Adrenal gland (tissue), 12 donors: ENCODE results near the gene ZNF611. TPM values are rescaled to one million over a fixed set of nuclear protein-coding genes. Genes with fewer than 3 reads are reported as not detected.
A peak's percentile ranks its signal among the peaks of the same experiment; 100 is the strongest.
"Not testable (repeated sequence)": the region's sequence is repeated elsewhere in the genome, so short reads cannot be mapped to it uniquely, and the experiment has no call there.

Experiments used
- DNase-seq, 7 donors: peaks; one replicate each; pipeline ENCODE4 v3.0.0-alpha.2; 2019 to 2020
- H3K27ac ChIP-seq, 5 donors: fragments of 200-600 bp; sonication (generic) in 4 of 5; 1 replicate in 3 of 5; 2 replicates in 2 of 5; pipeline versions ENCODE4 v1.5.1 to v1.8.0; 2016 to 2020; ENCODE audit warnings: mild to moderate bottlenecking in 1 of 5
- H3K27me3 ChIP-seq: fragments of 200-600 bp; 2 replicates; pipeline ENCODE4 v1.8.0; 2021
- H3K36me3 ChIP-seq, 2 donors: fragments of 200-600 bp; replicated peaks in 1 of 2; 1 replicate in 1 of 2; 2 replicates in 1 of 2; pipeline versions ENCODE4 v1.5.1 to v1.8.0; 2018 to 2022
- H3K4me1 ChIP-seq, 2 donors: fragments of 200-600 bp; replicated peaks in 1 of 2; 1 replicate in 1 of 2; 2 replicates in 1 of 2; pipeline versions ENCODE4 v1.5.1 to v1.8.0; 2018 to 2021
- H3K4me3 ChIP-seq, 4 donors: fragments of 200-600 bp; sonication (generic) in 3 of 4; one replicate each; pipeline ENCODE4 v1.5.1; 2016 to 2018
- H3K9me3 ChIP-seq, 3 donors: fragments of 200-600 bp; sonication (generic) in 1 of 3; replicated peaks in 1 of 3; 1 replicate in 2 of 3; 2 replicates in 1 of 3; pipeline versions ENCODE4 v1.5.1 to v1.8.0; 2016 to 2021
- CTCF ChIP-seq, 6 experiments: fragments of 450-650 bp in 4 of 6; fragments of 200-600 bp in 2 of 6; sonication (generic) in 1 of 6; IDR thresholded peaks; 1 replicate in 5 of 6; 2 replicates in 1 of 6; pipeline versions ENCODE4 v1.5.1 to v1.8.0; 2016 to 2021; ENCODE audit warnings: antibody characterized with exemption in 6 of 6, mild to moderate bottlenecking in 2 of 6, moderate library complexity in 1 of 6
- POLR2A ChIP-seq, 2 donors: fragments of 450-650 bp; IDR thresholded peaks; one replicate each; pipeline ENCODE4 v1.6.1; 2017; ENCODE audit warnings: antibody characterized with exemption in 2 of 2, mild to moderate bottlenecking in 2 of 2, moderate library complexity in 1 of 2
- WGBS, 4 donors: extraction: QIAGEN DNeasy Blood & Tissue Kit in 2 of 4; methylation state at CpG; one replicate each; pipeline versions ENCODE4 v1.1.5 to v1.1.7; 2013 to 2017; 5-methylcytosine and 5-hydroxymethylcytosine counted together
- intact Hi-C, 2 donors: fragments of 100-400 bp; cut with DNase I; formaldehyde crosslinking; loops; one replicate each; pipeline versions ENCODE4 v1.14.1 to v1.15.0; 2022 to 2023
- polyA plus RNA-seq, 3 donors: library from polyadenylated mRNA; stranded (reverse); fragments of 200-250 nt in 2 of 3; fragments of 350-450 nt in 1 of 3; fragmentation: Illumina TruSeq in 1 of 3; extraction: RNeasy Lipid Tissue Mini Kit (QIAGEN cat#74804) in 1 of 3; gene quantifications; one replicate each; pipeline ENCODE4 v1.2.3, GENCODE V29; 2013 to 2014
- total RNA-seq, 9 donors: library from RNA; depleted of rRNA in 4 of 9; stranded (reverse); fragments of >200 nt in 4 of 9; fragments of 120-200 nt in 1 of 9; fragmentation: NEBNext Ultra II Directional in 1 of 9; extraction: Animal tissue kit (Norgen Biotek cat#: 25700) in 1 of 9; gene quantifications; one replicate each; pipeline versions ENCODE4 v1.1.0 to v1.2.4, GENCODE V29; 2013 to 2023
- donor health status: healthy with polysubstance abuse.
- donor health status: Bipolar disorder and iron deficiency.
- donor health status: DM: yes; HTN: yes; CAD: no.
- donor health status: DM: no; HTN: no; CAD: no.
- donor health status: DM: no; HTN: no; CAD: no.
- donor health status: DM: yes; HTN: yes; CAD: no.

Gene ZNF611
- total and polyA plus RNA-seq, 12 donors, result 3.8 to 21.8 (median 11.7) TPM

GRCh38 chr19:52699555-52699954 lies 35.3 kb downstream of the ZNF611 start:
- H3K27me3 ChIP-seq, H3K36me3 ChIP-seq, intact Hi-C loops, H3K9me3 ChIP-seq, H3K4me3 ChIP-seq, H3K4me1 ChIP-seq, H3K27ac ChIP-seq: not testable (repeated sequence)
- peak in 1 of 6 experiments; percentile 9 for TF ChIP-seq CTCF (IDR thresholded peaks at IDR 0.05)
- 80 to 92% (median 85%) methylated on average over 4 to 5 of the region's 5 CpGs for WGBS, 4 donors
- DNase-seq, result peak in 2 of 7 donors; percentile 16 to 34

- TF ChIP-seq POLR2A (IDR thresholded peaks at IDR 0.05) (no peak), CTCF (IDR thresholded peaks at IDR 0.05) (no peak)
- H3K4me1 ChIP-seq, result peaks cover 0 to 4% of the 10 kb centered on the region in 2 donors
- WGBS, 4 donors, result 33 to 42% (median 34%) methylated on average over 1 of the region's 1 CpG
- no peak for DNase-seq
- intact Hi-C loops, result no loop called here
- no peak overlapping the region for H3K27ac ChIP-seq
- H3K36me3 ChIP-seq, result no peaks in the 10 kb centered on the region
- no peaks in the 10 kb centered on the region for H3K27me3 ChIP-seq
- H3K9me3 ChIP-seq, result no peaks in the 10 kb centered on the region
- H3K4me3 ChIP-seq, result no peak overlapping the region
These were observed 38.8 kb downstream of the ZNF611 start for GRCh38 chr19:52695996-52696395.

- intact Hi-C loops, result no loop called here
These were observed 39.9 kb downstream of the ZNF611 start for GRCh38 chr19:52694921-52695320.

GRCh38 chr19:52694281-52694680 lies 40.6 kb downstream of the ZNF611 start:
- intact Hi-C loops, H3K27me3 ChIP-seq: not testable (repeated sequence)
- WGBS, 4 donors, result 68 to 93% (median 71%) methylated on average over 3 of the region's 3 CpGs

More at GRCh38 chr19:52694921-52695320, 39.9 kb downstream of the ZNF611 start:
- DNase-seq, result peak in 1 of 7 donors; percentile 25
- no peaks in the 10 kb centered on the region for H3K36me3 ChIP-seq
- WGBS, 4 donors, result 88 to 96% (median 94%) methylated on average over 8 to 11 of the region's 11 CpGs
- TF ChIP-seq POLR2A (IDR thresholded peaks at IDR 0.05) (no peak), CTCF (IDR thresholded peaks at IDR 0.05) (no peak)
- H3K9me3 ChIP-seq, result no peaks in the 10 kb centered on the region
- H3K4me1 ChIP-seq, result peaks cover 0 to 7% of the 10 kb centered on the region in 2 donors
- H3K27ac ChIP-seq, result no peak overlapping the region
- no peaks in the 10 kb centered on the region for H3K27me3 ChIP-seq
- H3K4me3 ChIP-seq, result no peak overlapping the region

GRCh38 chr19:52692431-52693008 lies 42.3 kb downstream of the ZNF611 start:
- TF ChIP-seq POLR2A (IDR thresholded peaks at IDR 0.05), result no peak
- no peak for TF ChIP-seq CTCF (IDR thresholded peaks at IDR 0.05)
- Histone ChIP-seq H3K36me3 (no peaks in the 10 kb centered on the region), H3K27ac (no peak overlapping the region), H3K4me3 (no peak overlapping the region), H3K9me3 (no peaks in the 10 kb centered on the region), H3K4me1 (peaks cover 4 to 15% of the 10 kb centered on the region in 2 donors), H3K27me3 (no peaks in the 10 kb centered on the region)
- WGBS, 4 donors, result 79 to 91% (median 85%) methylated on average over 8 of the region's 8 CpGs
- intact Hi-C loops, result no loop called here
- DNase-seq, result no peak

More at GRCh38 chr19:52694281-52694680, 40.6 kb downstream of the ZNF611 start:
- not testable (repeated sequence) for H3K4me3 ChIP-seq, H3K36me3 ChIP-seq, H3K27ac ChIP-seq, H3K4me1 ChIP-seq, H3K9me3 ChIP-seq, DNase-seq
